Mucosa of rectum (tissue), 2 donors: Measurements from ENCODE around the gene TYMP.
A peak's percentile ranks its signal among the peaks of the same experiment; 100 is the strongest.
"Not testable (repeated sequence)": the region's sequence is repeated elsewhere in the genome, so short reads cannot be mapped to it uniquely, and the experiment has no call there.

Experiments
- H3K27ac ChIP-seq, 2 donors: one replicate each; pipeline ENCODE4 v1.7.0; 2013; ENCODE audit warnings: inconsistent platforms in 2 of 2, low read depth in 2 of 2, low read length in 2 of 2
- H3K27me3 ChIP-seq, 2 donors: one replicate each; pipeline ENCODE4 v1.7.0; 2013; ENCODE audit warnings: low read length in 2 of 2; ENCODE audit not compliant: control insufficient read depth in 2 of 2, insufficient read depth in 2 of 2
- H3K36me3 ChIP-seq, 2 donors: one replicate each; pipeline ENCODE4 v1.7.0; 2013; ENCODE audit warnings: low read length in 2 of 2; ENCODE audit not compliant: control insufficient read depth in 2 of 2, insufficient read depth in 2 of 2
- H3K4me1 ChIP-seq, 2 donors: one replicate each; pipeline ENCODE4 v1.7.0; 2013; ENCODE audit warnings: low read length in 2 of 2, mild to moderate bottlenecking in 1 of 2; ENCODE audit not compliant: control insufficient read depth in 2 of 2, insufficient read depth in 2 of 2
- H3K4me3 ChIP-seq, 2 donors: one replicate each; pipeline ENCODE4 v1.7.0; 2013; ENCODE audit warnings: low read length in 2 of 2
- H3K9ac ChIP-seq, 2 donors: one replicate each; pipeline ENCODE4 v1.7.0; 2013; ENCODE audit warnings: low read length in 2 of 2, low read depth in 1 of 2, mild to moderate bottlenecking in 1 of 2
- H3K9me3 ChIP-seq, 2 donors: one replicate each; pipeline ENCODE4 v1.7.0; 2013; ENCODE audit warnings: low read length in 2 of 2; ENCODE audit not compliant: control insufficient read depth in 2 of 2
- donor health status: healthy.
- donor health status: Normal muscosa, but diverticular disease.

TYMP gene

DNA sequence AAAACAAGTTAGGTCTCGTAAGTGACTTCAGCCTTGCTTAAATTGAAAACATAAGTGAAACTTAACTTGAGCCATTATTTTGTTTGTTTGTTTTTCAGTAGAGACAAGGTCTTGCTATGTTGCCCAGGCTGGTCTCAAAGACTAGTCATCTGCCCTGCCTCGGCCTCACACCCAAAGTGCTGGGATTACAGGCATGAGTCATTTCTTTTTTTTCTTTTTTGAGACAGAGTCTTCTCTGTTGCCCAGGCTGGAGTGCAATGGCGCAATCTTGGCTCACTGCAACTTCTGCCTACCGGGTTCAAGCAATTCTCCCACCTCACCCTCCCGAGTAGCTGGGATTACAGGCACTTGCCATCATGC is 11.8 kb upstream of the TYMP start:
- Histone ChIP-seq H3K27ac (peak overlapping the region; percentile 57 to 80), H3K4me1 (peaks cover 20 to 25% of the 10 kb centered on the region in 2 donors), H3K4me3 (peak overlapping the region in 1 of 2 donors; percentile 20), H3K9ac (peak overlapping the region in 1 of 2 donors; percentile 41)
- H3K9me3 ChIP-seq, H3K27me3 ChIP-seq, H3K36me3 ChIP-seq: not testable (repeated sequence)

GRCh38 chr22:50540381-50540780 is 10.6 kb upstream of the TYMP start:
- Histone ChIP-seq H3K27ac (peak overlapping the region; percentile 80 to 95), H3K4me1 (peaks cover 20 to 25% of the 10 kb centered on the region in 2 donors), H3K9me3 (no peaks in the 10 kb centered on the region), H3K4me3 (no peak overlapping the region), H3K9ac (peak overlapping the region in 1 of 2 donors; percentile 78), H3K27me3 (no peaks in the 10 kb centered on the region), H3K36me3 (no peaks in the 10 kb centered on the region)

DNA sequence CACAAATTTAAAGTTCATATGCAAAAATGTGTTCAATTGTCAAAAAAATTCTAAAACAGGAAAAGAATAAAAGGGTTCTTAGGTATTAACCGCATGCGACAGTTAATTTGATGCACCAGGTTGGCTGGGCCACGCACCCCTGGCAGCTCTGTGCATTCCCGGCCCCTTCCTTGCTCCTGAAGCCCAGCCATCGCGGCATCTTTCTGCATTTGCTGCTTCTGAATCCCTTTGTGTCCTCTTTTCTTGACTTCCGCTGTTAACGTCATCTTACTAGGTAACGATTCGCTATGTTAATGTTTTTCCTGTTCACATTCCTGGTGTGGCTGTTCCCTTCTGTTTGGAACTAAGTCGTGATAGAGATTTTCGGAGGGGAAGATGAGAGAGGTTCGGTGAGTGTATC is 8.0 kb upstream of the TYMP start:
- Histone ChIP-seq H3K4me3 (peak overlapping the region in 1 of 2 donors; percentile 7), H3K27me3 (no peaks in the 10 kb centered on the region), H3K9ac (peak overlapping the region in 1 of 2 donors; percentile 17), H3K27ac (peak overlapping the region; percentile 49 to 98), H3K36me3 (no peaks in the 10 kb centered on the region), H3K4me1 (peaks cover 15% of the 10 kb centered on the region in 2 donors), H3K9me3 (no peaks in the 10 kb centered on the region)

- Histone ChIP-seq H3K36me3 (no peaks in the 10 kb centered on the region), H3K27ac (no peak overlapping the region), H3K4me3 (no peak overlapping the region), H3K9ac (no peak overlapping the region), H3K9me3 (no peaks in the 10 kb centered on the region), H3K4me1 (peaks cover 17 to 24% of the 10 kb centered on the region in 2 donors), H3K27me3 (no peaks in the 10 kb centered on the region)
Measured at GRCh38 chr22:50536226-50536625, 6.4 kb upstream of the TYMP start.

GRCh38 chr22:50535113-50535512 is 5.3 kb upstream of the TYMP start:
- peaks cover 23 to 31% of the 10 kb centered on the region in 2 donors for H3K4me1 ChIP-seq
- H3K4me3 ChIP-seq = no peak overlapping the region
- H3K36me3 ChIP-seq = no peaks in the 10 kb centered on the region
- no peak overlapping the region for H3K27ac ChIP-seq
- H3K27me3 ChIP-seq = no peaks in the 10 kb centered on the region
- H3K9me3 ChIP-seq = no peaks in the 10 kb centered on the region
- no peak overlapping the region for H3K9ac ChIP-seq

- H3K27me3 ChIP-seq = not testable (repeated sequence)
- H3K27ac ChIP-seq = peak overlapping the region; percentile 49 to 63
Measured at GRCh38 chr22:50533856-50534711, 4.3 kb upstream of the TYMP start.

GRCh38 chr22:50532824-50533796 is 3.3 kb upstream of the TYMP start:
- Histone ChIP-seq H3K9me3 (no peaks in the 10 kb centered on the region), H3K27ac (peak overlapping the region; percentile 93 to 99), H3K4me3 (no peak overlapping the region), H3K9ac (no peak overlapping the region), H3K27me3 (no peaks in the 10 kb centered on the region), H3K36me3 (no peaks in the 10 kb centered on the region), H3K4me1 (peaks cover 17 to 22% of the 10 kb centered on the region in 2 donors)

More at GRCh38 chr22:50533856-50534711, 4.3 kb upstream of the TYMP start:
- not testable (repeated sequence) for H3K4me3 ChIP-seq, H3K36me3 ChIP-seq, H3K9me3 ChIP-seq
- Histone ChIP-seq H3K4me1 (peaks cover 24 to 28% of the 10 kb centered on the region in 2 donors), H3K9ac (peak overlapping the region in 1 of 2 donors; percentile 24)

GRCh38 chr22:50531962-50532674 is 2.3 kb upstream of the TYMP start:
- H3K4me1 ChIP-seq = peaks cover 18 to 24% of the 10 kb centered on the region in 2 donors
- H3K27me3 ChIP-seq = no peaks in the 10 kb centered on the region
- no peaks in the 10 kb centered on the region for H3K36me3 ChIP-seq
- H3K4me3 ChIP-seq = peak overlapping the region; percentile 68 to 85
- H3K9me3 ChIP-seq = no peaks in the 10 kb centered on the region
- peak overlapping the region; percentile 83 to 95 for H3K9ac ChIP-seq
- H3K27ac ChIP-seq = peak overlapping the region; percentile 93 to 99

DNA sequence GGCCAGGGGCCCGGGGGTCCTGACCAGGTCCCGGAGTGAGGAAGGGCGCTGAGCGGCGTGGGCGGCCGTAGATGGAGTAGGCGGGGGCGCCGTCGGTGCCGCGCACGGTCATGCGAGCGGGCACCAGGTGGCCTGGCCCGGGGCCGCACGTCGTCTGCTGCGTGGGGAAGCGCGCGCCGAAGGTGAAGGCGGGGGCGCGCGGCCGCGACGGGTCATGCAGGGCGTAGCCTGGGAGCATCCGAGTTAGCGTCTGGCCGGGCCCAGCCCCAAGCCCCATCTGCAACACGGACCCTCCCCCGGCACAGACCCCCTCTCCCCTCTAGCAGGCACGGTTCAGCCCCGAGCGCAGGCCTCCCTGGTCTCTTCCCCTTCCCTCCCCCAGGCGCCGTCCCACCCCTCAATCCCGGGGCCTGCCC is 1.7 kb upstream of the TYMP start:
- H3K27ac ChIP-seq = peak overlapping the region; percentile 93 to 99
- peak overlapping the region; percentile 68 to 85 for H3K4me3 ChIP-seq
- peak overlapping the region; percentile 83 to 95 for H3K9ac ChIP-seq
- peaks cover 22 to 30% of the 10 kb centered on the region in 2 donors for H3K4me1 ChIP-seq
- H3K27me3 ChIP-seq = no peaks in the 10 kb centered on the region
- H3K9me3 ChIP-seq = no peaks in the 10 kb centered on the region
- no peaks in the 10 kb centered on the region for H3K36me3 ChIP-seq
